ENCODE data around the gene SLC24A4. TPM values are rescaled to one million over a fixed set of nuclear protein-coding genes. Genes with fewer than 3 reads are reported as not detected.

Gene SLC24A4
- total and polyA plus RNA-seq, 2 of the 4 experiments (the other 2 are of a cell fraction) = not detected

- Histone ChIP-seq H4K20me1 (ENCODE audit: insufficient read depth, low read length) (no peaks in the 10 kb centered on the region), H3K4me1 (ENCODE audit: control insufficient read depth, insufficient read depth, low read length) (peaks cover 11% of the 10 kb centered on the region), H2BK15ac (ENCODE audit: low read depth, low read length) (no peak overlapping the region), H2BK20ac (ENCODE audit: low read depth, low read length) (peak overlapping the region; percentile 88), H2BK120ac (ENCODE audit: low read depth, low read length) (peak overlapping the region; percentile 85; the same call in 1 of the 2 replicates), H3K4me3 (ENCODE audit: insufficient read depth, low read depth, low read length) (no peak overlapping the region), H3K79me1 (ENCODE audit: low read depth in 1 of 2, low read length in 2 of 2) (no peaks in the 10 kb centered on the region), H2BK5ac (ENCODE audit: low read depth, low read length, poor library complexity, severe bottlenecking) (peak overlapping the region; percentile 17), H3K56ac (ENCODE audit: extremely low read depth, insufficient read depth, low read length) (no peak overlapping the region), H3K27ac (ENCODE audit: insufficient read depth, low read length) (peak overlapping the region; percentile 7; the same call in 1 of the 2 replicates), H2AK9ac (replicated peaks; ENCODE audit: low read depth, low read length, poor library complexity) (peak overlapping the region; percentile 60), H4K5ac (ENCODE audit: low read depth, low read length) (no peak overlapping the region), H3K9ac (ENCODE audit: low read depth, low read length) (no peak overlapping the region), H3K23ac (ENCODE audit: low read depth, low read length) (peak overlapping the region; percentile 1; the same call in 1 of the 2 replicates), H3K9me3 (ENCODE audit: control insufficient read depth, insufficient read depth, low read length) (no peaks in the 10 kb centered on the region), H3K18ac (ENCODE audit: low read depth, low read length) (no peak overlapping the region), H3K14ac (replicated peaks; ENCODE audit: low read depth, low read length) (peak overlapping the region; percentile 61; the same call in 1 of the 2 replicates), H3K4ac (ENCODE audit: low read depth, low read length) (0 out of 2 replicates have a peak overlapping the region, but pooled peaks have one; percentile 14), H3K9me1 (ENCODE audit: insufficient read depth, low read length) (peaks cover 3% of the 10 kb centered on the region; the same call in 1 of the 2 replicates), H3K36me3 (ENCODE audit: control insufficient read depth, insufficient read depth, low read length) (no peaks in the 10 kb centered on the region), H3K4me2 (ENCODE audit: low read depth, low read length) (no peak overlapping the region), H3K27me3 (ENCODE audit: control insufficient read depth, insufficient read depth, low read length) (no peaks in the 10 kb centered on the region), H2AFZ (replicated peaks; ENCODE audit: low read length, poor library complexity) (peak overlapping the region; percentile 77), H4K8ac (ENCODE audit: low read depth in 2 of 2, low read length in 2 of 2) (peak overlapping the region in 1 of 2 experiments; percentile 36; a peak in 1 of 4 replicates), H2AK5ac (ENCODE audit: low read depth, low read length) (peak overlapping the region; percentile 27), H4K91ac (ENCODE audit: insufficient read depth, low read depth, low read length) (no peak overlapping the region)
- in situ Hi-C loops (cut with MboI; ENCODE audit: low sequenced_read_pairs) (no loop called here), intact Hi-C loops (cut with micrococcal nuclease) (no loop called here), dilution Hi-C loops (cut with HindIII; ENCODE audit: low sequenced_read_pairs, unreplicated experiment) (no loop called here)
- DNase-seq = peak; percentile 16
- ChIA-PET POLR2A (ENCODE audit: unreplicated experiment) (interaction anchor here (0.6 kb wide), 1 partner anchor 143 kb away, joined by 6 read pairs; no protein-coding TSS in a partner anchor), CTCF (interaction anchor here (0.6 to 3.9 kb wide), 3 partner anchors 12 to 256 kb away, joined by 3 to 15 read pairs (median 3); no protein-coding TSS in a partner anchor)
- ATAC-seq (ENCODE audit: low read depth) = no peak
- BruUV-seq (replicated peaks) = no TSS peak
- WGBS, 2 experiments (ENCODE audit: extremely low coverage in 2 of 2, insufficient read length in 1 of 2) = no CpG with 5 or more reads among the region's 3 CpGs
- TF ChIP-seq SMC3 (IDR thresholded peaks at IDR 0.05; ENCODE audit: low read depth, low read length) (no peak), RCOR1 (IDR thresholded peaks at IDR 0.05; ENCODE audit: insufficient replicate concordance, low read length) (no peak), RFX5 (IDR thresholded peaks at IDR 0.05; ENCODE audit: low read depth, low read length) (no peak), BHLHE40 (IDR thresholded peaks at IDR 0.05; ENCODE audit: low read depth, low read length) (no peak), MAZ (IDR thresholded peaks at IDR 0.05; ENCODE audit: borderline replicate concordance, low read depth, low read length) (no peak), CTCF (conservative IDR thresholded peaks at IDR 0.05; ENCODE audit: low read depth, low read length) (no peak), MXI1 (IDR thresholded peaks at IDR 0.05; ENCODE audit: borderline replicate concordance, low read depth, low read length) (no peak), FOS (IDR thresholded peaks at IDR 0.05; ENCODE audit: low read depth, low read length) (no peak), MAFK (IDR thresholded peaks at IDR 0.05; ENCODE audit: low read depth, low read length) (no peak), POLR2A (IDR thresholded peaks at IDR 0.05; ENCODE audit: low read depth, low read length) (no peak), NFE2L2 (IDR thresholded peaks at IDR 0.05; ENCODE audit: low read depth, low read length) (no peak), CEBPB (IDR thresholded peaks at IDR 0.05; ENCODE audit: low read depth, low read length) (no peak), RAD21 (IDR thresholded peaks at IDR 0.05; ENCODE audit: low read length) (no peak), CHD1 (IDR thresholded peaks at IDR 0.05; ENCODE audit: low read depth, low read length) (no peak)
- TF ChIP-seq, protein P1, sequence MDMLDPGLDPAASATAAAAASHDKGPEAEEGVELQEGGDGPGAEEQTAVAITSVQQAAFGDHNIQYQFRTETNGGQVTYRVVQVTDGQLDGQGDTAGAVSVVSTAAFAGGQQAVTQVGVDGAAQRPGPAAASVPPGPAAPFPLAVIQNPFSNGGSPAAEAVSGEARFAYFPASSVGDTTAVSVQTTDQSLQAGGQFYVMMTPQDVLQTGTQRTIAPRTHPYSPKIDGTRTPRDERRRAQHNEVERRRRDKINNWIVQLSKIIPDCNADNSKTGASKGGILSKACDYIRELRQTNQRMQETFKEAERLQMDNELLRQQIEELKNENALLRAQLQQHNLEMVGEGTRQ (IDR thresholded peaks at IDR 0.05; ENCODE audit: low read depth, low read length) = no peak
Observed at GRCh38 chr14:92473969-92474535, 151.1 kb downstream of the SLC24A4 start.

Measured in IMR-90 (cell line).